NOMO-1 treated with DMSO at 0.1 percent for 48 hours (cell line): ENCODE measurements around the gene GATA2.

Experiments
- DNase-seq: peaks from one replicate; lab custom pipeline; 2025; ENCODE audit not compliant: unreplicated experiment; lab: John Stamatoyannopoulos, UW

The GATA2 gene

DNA sequence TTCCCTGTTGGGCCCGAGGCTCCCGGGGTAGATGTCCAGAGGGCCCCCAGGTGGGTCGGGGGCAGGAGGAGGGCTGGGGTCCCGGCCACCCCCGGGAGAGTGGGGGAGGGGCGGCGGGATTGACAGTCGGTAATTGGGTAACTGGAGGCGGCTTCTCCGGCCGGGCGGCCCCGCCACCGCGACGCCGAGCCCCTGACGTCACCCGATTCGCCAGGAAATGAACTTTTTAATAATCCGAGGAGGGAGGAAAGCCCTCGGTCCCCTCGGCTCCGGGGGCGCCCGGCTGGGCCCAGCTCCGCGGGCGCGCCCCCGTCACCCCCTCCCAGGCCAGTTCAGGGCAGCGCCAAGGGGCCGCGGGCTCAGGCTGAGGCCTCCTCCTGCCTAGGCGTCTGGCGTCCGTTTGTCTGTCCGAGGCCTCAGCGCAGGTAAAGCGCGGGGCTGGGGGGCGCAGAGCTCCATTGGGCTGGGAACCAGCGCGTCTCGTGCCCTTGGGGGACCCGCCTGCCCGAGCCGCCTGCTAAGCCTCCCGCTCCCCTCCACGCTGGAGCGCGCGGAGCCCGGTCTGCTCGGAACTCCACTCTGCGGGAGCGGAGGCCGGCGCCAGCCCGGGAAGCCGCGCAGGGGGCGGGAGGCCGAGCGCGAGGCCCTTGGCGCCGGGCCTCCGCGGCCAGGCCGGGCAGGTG lies 3.9 kb downstream of the GATA2 start:
- DNase-seq, result peak; percentile 77

DNA sequence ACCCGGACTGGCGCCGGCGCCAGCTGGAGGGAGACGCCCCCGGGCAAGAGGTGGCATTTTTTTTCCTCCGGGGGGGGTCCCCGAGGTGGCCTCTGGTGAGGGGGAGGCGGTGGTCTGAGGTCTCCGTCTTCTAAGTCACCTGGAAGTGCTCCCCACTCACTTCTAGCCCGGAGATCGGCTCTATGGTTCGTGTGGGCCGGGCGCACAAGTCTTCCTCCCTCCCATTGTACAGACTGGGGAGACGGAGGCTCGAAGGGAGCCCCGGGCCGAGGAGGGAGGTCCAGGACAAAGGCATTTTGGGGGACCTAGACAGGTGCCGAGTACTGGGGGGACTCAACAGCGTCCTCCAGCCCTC lies 4.4 kb downstream of the GATA2 start:
- peak; percentile 32 for DNase-seq

DNA sequence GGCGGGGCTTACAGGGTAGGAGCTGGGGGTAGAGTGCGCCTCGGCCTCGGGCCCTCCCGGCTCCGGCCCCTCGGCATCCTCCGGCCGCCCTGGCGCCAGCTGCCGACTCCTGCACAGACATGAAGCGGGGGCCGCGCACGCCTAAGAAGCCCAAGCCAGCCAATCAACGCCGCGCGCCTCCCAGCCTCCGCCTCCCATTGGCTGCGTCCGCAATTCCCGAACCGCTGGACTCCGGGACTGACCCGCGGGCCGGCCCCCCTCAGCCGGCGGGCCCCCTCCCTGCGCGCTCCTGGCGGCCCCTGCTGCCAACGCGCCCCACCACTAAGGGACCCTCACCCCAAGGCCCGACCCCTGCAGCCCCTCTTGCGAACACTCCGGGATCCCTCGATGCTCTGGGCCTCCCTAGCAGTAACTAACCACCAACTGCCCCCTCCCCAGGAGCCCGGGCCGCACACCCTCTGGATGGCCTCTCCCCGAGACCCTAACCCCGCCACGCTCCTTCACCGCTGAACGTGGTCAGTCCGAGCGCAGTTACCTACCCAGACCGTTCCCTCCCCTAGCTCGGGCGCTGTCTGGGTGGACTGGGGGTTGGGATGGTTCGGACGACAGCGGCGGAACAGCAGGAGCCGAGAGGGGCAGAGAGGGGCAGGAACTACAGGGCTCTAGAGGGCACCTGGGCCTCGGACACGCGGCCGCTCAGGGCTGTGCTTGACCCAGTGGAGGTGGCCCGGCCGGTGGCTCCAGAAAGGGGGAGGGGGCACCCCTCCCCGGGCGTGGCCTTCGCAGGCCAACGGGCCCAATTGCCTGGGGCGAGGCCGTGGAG lies 5.0 kb downstream of the GATA2 start:
- DNase-seq, result peak; percentile 85

DNA sequence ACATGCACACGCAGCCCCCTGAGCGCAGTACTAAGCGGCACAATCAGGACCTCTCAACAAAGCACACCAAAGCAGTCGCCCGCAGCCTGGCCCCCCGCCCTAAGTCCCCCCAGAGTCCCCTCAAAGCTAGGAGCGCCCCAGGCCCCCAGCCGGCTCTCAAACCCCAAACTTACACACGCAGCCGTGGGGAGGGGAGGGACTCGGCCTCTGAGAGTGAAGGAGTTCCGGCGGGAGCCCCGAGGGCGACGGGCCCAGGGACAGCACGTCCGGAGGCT lies 5.5 kb downstream of the GATA2 start:
- DNase-seq, result no peak

DNA sequence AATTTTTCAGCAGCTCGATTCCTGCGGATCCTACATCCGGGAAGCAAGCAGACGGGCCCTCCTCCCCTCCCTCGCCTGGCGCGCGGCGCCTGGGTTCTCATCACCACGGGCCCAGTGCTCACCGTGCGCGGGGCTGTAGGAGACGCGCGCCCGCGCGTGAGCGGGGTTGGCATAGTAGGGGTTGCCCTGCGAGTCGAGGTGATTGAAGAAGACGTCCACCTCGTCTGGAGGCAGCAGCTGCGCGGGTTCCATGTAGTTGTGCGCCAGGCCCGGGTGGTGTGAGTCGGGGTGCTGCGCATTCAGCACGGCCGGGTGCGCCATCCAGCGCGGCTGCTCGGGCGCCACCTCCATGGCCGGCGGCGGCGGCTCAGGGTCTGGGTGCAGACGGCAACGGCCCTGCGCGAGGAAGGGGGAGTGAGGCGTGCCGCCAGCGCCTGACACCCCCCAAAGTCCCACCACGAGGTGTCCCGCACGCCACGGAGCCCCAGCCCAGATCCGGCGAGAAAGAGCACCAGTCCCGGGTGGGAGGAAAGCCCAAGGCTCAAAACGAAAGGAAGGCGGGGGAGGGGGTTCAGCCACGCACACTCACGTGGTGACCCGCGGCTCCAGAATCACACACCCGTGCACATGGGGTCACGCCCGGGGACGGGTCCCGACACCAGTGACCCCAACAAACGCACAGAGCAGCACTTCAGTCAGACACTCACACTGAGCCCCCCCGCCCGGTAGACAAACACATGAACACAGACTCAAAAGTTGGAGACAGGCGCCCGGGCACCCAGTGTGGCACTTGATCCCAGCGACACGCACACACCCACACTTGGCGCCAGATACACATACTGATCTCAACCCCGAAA lies 6.1 kb downstream of the GATA2 start:
- no peak for DNase-seq

DNA sequence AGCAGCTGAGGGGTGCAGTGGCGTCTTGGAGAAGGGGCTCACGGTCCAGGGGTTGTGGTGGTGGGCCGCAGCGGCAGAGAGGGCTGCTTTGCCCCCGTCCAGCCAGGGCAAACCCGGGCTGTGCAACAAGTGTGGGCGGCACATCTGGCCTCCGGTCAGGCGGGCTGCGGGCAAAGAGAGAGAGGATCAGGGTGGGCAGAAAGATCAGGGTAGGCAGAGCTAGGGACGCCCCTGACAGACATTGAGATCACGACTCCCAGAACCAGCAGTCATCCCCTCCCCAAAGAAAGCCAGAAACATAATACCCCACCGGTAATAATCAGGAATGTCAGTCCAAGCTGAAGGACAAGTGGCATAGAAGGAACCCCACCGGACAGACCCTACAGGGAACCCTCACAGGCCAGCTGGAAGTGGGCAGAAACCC lies 6.8 kb downstream of the GATA2 start:
- DNase-seq, result no peak

DNA sequence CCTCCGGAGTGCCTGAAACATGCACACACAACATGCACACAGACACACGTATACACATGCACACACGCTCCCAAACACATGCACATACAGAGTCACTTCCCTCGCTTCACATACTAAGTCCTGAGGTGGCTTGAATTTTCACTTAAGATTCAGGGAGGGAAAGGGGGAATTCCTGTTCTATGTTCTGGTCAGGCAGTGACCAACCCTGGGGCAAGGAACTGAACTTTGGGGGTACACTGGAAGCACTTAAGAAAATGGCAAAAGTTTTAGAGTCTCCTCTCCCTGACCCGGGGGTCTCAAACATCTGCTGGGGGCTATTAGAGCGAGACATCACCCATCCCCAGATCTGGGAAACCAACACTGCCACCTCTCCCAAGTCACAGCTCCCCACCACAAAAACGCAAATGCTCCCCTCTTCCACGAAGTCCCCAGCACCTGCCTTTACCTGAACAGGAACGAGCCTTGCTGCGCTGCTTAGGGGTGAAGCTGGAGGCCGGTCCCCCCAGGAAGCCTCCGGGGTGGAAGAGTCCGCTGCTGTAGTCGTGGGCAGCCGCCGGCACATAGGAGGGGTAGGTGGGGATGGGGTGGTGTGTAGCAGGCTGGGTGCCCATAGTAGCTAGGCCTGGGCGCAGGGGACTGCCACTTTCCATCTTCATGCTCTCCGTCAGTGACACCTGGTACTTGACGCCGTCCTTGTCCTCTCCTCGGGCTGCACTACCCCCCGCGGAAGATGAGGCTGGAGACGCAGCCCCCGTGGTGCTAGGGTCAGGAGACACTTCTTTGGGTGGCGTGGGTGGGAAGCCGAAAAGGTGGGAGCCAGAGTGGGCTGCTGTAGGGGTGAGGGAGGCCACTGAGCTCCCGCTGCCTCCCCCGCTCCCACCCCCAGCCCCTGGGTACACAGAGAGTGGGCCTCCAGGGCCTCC lies 7.5 kb downstream of the GATA2 start:
- no peak for DNase-seq

DNA sequence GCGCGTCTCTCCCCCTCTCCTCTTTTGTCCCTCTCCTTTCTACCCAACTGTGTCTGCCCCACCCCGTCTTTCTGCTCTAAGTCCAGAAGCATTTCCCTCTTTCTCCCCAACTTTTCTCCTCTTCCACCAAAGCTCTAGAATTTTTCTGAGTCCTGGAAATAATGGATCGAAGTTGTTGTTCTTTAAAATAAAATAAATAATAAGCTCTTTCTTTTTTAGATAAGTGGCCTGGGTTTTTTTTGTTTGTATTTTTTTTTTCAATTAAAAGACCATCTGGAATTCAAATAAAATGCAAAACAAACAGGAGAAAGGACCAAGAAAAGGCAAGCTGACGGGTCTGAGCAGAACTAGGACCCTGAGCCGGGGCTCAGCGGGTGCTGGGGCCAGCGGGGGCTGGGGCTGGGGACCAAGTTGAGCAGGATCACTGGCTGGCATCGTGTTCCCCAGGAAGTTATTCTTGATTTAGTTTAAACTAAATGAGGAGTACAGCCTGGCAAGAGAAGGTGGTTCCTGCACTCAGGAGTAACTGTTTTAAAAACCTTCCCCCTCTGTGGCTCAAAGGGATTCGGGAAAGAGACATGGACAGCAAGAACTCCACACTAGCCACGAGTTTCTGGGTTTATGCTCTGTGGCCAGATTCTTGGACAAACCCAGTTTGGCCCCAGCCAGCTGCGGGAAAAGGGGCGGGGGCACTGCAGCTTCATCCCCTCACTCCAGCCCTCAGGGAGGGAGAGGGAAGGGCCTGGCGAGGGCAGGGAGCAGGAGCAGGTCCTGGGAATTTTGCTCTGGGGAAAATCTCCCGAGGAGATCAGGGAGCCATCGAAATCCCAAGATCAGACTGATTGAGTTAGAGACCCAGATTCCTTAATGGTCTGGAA lies 8.4 kb downstream of the GATA2 start:
- no peak for DNase-seq

DNA sequence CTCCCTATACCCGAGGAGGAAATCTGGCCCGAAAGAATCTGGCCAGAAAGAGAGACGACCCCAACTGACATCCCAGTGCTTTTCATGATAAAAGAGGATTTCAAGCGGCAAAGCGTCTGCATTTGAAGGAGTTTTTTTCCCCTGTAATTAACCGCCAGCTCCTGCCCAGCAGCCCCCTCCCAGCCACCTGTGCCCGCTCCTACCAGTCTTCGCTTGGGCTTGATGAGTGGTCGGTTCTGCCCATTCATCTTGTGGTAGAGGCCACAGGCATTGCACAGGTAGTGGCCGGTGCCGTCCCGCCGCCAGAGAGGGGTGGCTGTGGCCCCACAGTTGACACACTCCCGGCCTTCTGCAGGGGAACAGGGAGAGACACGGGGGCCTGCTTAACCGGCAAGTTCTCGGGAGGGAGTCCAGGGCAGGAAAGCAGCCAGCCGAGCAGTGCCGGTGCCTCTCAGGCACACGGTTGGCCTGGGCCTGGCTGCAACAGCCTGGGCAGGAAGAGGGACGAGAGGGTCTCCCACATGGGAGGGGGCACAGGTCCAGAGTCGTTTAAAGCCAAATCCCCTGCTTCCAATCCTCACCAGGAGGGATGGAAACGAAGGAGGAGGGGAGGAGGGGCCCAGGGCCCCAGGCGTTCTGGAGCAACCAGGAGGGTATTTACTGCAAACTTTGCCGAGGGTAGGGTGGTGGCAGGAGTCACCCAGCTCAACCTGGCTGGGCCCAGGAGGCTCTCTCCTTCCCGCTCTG lies 9.2 kb downstream of the GATA2 start:
- no peak for DNase-seq

DNA sequence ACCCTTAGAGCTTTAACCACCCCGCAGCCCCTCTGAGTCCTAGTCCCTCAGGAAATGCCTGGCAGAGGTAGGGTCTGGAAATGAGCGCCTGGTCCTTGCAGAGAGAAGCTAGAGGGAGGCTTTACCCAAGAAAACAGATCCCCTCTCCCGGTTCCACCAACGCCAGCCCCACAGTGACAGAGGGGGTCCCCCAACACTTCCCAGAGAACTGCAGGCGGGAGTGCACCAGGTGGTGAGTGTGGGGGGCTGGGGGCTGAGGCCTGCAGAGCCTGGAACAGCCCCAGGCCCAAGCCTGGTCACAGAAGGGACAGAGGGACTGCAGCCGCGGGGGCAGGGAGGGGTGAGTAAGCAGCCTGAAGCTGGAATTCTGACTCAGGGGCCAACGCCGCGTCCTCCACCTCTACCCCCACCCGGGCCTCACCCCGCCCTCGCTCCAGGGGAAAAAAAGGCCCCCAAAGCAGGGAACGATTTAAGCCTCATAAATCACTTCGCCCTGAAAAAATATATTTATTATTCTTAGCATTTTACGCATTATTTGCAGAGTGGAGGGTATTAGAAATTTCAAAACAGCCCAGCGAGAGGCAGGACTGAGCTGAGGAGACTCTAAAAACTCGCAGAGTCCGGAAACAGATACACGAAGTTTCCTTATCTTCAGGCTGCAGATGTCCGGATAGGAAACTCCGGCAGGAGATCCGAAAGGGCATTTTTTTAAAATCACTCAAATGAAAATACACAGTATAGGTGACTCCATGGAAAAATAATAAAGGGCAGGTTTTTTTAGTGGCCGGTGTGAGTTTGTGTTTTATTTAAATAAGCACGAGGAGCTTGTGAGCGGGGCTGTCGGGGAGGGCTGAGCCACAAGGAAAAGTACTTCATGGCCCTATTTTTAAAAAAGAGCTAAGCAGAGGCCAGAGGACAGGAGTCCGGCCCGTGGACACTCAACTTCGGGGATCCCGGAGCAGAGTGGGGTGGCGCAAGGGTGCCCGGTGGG lies 10.0 kb downstream of the GATA2 start:
- DNase-seq, result no peak

DNA sequence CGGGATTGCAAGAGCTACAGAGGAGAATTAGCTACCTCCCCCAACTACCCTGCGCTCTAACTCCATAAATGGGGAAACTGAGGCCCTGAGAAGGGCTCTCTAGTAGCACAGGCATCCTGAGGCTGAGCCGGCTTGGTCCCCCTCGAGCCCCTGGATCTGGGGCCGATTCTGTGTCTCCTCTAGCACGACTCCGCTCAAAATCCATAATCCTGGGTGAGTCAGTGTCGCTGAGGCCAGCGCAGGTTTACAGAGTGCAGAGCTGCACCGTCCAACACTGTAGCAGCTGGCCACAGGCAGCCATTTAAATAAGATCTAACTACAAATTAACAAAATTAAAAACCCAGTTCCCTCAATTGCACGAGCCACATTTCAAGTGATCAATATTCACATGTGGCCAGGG lies 10.8 kb downstream of the GATA2 start:
- no peak for DNase-seq

DNA sequence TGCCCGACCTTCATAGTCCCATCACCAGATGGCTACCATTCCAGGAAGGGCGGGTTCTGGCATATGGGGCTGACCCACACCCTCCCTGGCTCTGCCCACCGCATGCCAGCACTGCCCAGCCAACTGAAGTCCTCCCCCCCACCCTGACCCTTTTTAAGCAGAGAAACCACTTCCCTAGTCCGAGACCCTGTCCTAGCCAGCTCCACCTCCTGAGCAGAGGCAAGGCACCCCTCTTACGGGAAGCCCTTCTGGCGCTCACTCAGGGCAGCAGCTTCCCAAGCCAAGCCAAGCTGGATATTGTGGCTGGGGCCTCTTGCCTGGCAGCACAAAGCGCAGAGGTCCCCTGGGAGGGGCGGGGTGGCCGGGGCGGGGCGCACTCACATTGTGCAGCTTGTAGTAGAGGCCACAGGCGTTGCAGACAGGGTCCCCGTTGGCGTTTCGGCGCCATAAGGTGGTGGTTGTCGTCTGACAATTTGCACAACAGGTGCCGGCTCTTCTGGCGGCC lies 11.5 kb downstream of the GATA2 start:
- no peak for DNase-seq

DNA sequence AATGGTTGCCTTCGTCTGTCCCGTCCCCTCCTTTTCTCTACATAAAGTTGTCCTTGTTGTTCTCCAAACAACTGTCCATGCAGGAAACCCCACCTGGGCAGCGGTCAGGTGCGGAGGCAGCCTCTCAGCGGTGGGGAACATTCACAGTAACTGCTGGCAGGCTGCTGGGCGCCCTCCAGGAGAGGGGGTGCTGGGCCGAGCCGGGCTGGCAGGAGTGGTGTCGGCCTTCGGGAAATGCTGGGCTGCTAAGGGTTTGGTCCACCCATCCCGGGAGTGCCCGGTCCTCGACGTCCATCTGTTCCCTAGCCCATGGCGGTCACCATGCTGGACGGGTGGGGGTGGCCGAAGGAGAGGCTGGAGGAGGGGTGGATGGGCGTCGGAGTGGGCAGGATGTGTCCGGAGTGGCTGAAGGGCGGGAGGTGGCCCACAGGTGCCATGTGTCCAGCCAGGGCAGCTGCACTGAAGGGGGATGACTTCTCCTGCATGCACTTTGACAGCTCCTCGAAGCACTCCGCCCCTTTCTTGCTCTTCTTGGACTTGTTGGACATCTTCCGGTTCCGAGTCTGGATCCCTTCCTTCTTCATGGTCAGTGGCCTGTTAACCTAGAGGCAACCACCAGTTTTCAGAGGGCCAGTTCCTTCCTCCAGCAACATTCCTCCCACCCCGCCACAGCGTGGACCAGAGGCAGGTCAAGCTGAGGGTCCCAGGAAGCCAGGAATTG lies 12.1 kb downstream of the GATA2 start:
- no peak for DNase-seq

DNA sequence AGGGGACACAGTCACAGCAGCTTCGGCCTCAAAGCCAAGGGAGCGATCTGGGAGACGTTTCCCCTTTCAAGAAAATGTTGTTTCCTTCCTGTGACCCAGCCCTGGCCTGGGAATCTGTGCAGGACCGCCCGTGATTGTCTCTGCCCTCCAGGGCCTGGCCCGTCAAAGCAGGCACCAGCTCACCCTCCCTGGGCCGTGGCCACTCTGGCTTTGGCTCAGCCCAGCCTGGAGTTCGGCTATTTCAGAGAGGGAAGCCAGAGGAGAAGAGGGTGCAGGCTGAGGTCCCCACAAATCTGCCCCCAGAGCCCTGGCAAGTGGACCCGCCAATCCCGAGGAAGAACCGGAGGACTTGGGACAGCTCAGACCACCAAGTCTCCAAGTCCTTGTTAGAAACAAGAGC lies 12.7 kb downstream of the GATA2 start:
- no peak for DNase-seq

DNA sequence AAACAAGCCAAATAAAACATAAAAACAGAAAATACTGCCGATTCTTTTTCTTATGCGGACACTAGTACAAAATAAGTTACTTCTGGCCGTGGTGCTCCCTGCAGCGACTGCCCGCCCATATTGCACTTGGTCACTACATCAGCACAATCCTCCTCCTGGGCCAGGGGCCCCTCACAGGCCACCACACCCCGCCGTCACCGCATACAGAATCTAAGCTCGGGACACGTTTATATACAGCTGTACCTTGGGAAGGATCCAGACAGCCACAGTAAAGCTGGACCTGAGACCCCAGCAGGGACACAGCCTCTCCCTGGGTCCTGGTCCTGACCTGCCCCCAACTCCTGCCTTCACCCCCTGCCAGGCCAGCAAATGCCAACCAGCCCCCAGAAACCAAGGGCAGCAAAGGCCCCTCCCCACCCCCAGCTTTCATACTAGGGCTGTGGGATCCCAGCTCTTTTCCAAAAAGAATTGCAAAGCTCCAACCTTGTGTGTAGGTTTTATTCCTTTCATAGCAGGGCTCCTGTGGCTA lies 13.4 kb downstream of the GATA2 start:
- no peak for DNase-seq

DNA sequence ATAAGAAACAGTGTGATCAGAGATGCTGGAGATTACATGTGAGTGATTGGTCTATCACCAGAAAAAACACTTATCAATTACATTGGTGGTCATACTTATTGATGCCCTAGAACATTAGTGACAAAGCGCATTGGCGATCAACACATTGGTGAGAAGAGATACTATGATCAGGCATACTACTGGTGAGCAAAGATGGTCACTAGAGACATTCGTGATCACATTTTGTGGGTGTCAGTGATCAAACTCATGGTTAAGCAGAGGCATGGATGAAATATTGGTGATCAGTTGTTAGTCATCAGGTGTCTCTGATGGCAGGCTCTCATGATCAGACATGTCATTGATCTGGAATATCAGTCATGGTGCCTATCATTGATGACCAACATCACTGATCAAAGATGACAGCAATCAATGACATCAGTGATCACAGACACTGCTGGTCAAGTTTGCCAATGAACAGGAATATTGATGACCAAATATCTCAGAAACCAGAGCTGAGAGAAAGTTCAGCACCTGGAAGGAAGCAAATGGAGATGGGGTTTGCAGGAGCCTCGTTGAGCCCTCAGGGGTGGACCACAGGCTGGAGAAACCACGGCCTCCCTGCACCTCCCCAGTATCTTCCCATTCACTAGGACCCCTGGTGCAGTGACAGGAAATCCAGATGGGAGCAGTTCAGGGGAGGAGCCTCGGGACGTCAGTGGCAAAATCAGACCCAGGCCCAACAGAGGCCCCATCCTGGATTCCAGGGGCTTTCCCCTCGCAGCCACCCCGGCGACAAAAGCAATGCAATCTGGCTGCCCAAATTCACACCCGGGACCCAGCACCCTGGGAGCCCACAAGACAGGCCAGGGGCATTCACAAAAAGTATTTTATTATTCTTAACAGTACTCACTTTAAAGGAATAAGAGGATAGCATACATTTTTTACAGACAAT lies 14.2 kb downstream of the GATA2 start:
- no peak for DNase-seq
